HG02852 (cell line): ENCODE results near the gene MYOF.

Experiments used
- ATAC-seq: cut with Tn5 transposase; IDR thresholded peaks from one replicate; pipeline ENCODE4 v1.9.1; 2021; ENCODE audit warnings: mild to moderate bottlenecking, moderate library complexity; ENCODE audit not compliant: unreplicated experiment

Gene MYOF, protein sequence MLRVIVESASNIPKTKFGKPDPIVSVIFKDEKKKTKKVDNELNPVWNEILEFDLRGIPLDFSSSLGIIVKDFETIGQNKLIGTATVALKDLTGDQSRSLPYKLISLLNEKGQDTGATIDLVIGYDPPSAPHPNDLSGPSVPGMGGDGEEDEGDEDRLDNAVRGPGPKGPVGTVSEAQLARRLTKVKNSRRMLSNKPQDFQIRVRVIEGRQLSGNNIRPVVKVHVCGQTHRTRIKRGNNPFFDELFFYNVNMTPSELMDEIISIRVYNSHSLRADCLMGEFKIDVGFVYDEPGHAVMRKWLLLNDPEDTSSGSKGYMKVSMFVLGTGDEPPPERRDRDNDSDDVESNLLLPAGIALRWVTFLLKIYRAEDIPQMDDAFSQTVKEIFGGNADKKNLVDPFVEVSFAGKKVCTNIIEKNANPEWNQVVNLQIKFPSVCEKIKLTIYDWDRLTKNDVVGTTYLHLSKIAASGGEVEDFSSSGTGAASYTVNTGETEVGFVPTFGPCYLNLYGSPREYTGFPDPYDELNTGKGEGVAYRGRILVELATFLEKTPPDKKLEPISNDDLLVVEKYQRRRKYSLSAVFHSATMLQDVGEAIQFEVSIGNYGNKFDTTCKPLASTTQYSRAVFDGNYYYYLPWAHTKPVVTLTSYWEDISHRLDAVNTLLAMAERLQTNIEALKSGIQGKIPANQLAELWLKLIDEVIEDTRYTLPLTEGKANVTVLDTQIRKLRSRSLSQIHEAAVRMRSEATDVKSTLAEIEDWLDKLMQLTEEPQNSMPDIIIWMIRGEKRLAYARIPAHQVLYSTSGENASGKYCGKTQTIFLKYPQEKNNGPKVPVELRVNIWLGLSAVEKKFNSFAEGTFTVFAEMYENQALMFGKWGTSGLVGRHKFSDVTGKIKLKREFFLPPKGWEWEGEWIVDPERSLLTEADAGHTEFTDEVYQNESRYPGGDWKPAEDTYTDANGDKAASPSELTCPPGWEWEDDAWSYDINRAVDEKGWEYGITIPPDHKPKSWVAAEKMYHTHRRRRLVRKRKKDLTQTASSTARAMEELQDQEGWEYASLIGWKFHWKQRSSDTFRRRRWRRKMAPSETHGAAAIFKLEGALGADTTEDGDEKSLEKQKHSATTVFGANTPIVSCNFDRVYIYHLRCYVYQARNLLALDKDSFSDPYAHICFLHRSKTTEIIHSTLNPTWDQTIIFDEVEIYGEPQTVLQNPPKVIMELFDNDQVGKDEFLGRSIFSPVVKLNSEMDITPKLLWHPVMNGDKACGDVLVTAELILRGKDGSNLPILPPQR (N-terminal part only)

GRCh38 chr10:93482145-93482834, at the start of gene MYOF:
Gene MYOF (minus strand): TSS chr10:93482334. CDS start chr10:93482194, 140 bp downstream.
- ATAC-seq = peak; percentile 74

DNA sequence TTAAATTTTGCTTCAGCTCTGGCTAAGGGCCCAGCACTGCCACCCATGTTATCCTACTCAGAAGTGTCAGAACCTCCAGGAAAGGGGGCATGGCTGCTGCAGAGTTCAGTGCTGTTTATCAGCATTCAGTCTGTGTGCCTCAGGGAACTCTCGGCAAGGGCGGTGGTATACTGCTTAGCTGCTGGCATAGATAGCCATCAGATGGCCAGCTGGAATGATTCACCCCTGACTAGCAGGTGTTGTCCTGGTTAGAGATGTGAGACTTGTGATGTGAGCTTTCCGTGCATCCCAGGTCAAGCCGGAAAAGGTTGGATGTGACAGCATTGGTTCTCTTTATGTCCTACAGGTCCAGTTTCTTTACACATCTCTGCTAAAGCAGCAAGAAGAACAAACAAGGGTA, 36.4 kb upstream of the MYOF start:
- no peak for ATAC-seq

GRCh38 chr10:93516006-93516380, 33.9 kb upstream of the MYOF start:
- no peak for ATAC-seq

GRCh38 chr10:93515071-93516005, 33.2 kb upstream of the MYOF start:
- ATAC-seq = no peak

DNA sequence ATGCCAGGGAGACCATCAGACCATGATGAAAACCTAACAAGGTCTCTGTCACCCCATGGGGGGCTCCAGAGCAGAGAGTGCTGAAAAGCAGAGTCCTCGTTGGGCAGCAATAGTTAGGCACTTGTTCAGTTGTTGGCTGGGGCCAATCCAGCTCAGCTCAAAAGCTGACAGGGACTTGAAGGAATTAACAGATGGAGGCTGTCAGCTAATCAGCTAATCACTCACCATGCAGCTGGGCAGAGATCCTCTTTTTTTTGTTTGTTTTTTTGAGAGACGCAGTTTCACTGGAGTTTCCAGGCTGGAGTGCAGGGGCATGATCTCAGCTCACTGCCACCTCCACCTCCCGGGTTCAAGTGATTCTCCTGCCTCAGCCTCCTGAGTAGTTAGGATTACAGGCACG, 32.4 kb upstream of the MYOF start:
- no peak for ATAC-seq

- ATAC-seq = no peak
These were observed 31.0 kb upstream of the MYOF start for GRCh38 chr10:93513091-93513490.

- ATAC-seq = no peak
These were observed 30.4 kb upstream of the MYOF start for GRCh38 chr10:93512565-93512964.

- ATAC-seq = no peak
These were observed 27.7 kb upstream of the MYOF start for GRCh38 chr10:93509816-93510215.

- no peak for ATAC-seq
These were observed 22.9 kb upstream of the MYOF start for GRCh38 chr10:93505075-93505474.

DNA sequence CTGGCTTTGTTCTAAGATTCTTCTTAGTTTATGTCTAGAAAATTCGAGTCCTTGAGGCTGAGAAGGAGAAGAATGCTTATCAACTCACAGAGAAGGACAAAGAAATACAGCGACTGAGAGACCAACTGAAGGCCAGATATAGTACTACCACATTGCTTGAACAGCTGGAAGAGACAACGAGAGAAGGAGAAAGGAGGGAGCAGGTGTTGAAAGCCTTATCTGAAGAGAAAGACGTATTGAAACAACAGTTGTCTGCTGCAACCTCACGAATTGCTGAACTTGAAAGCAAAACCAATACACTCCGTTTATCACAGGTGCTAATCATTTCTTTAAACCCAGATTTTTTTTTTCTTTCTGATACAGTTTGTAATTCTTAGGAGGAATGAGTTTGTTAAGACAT, 20.9 kb upstream of the MYOF start:
- peak; percentile 86 for ATAC-seq

DNA sequence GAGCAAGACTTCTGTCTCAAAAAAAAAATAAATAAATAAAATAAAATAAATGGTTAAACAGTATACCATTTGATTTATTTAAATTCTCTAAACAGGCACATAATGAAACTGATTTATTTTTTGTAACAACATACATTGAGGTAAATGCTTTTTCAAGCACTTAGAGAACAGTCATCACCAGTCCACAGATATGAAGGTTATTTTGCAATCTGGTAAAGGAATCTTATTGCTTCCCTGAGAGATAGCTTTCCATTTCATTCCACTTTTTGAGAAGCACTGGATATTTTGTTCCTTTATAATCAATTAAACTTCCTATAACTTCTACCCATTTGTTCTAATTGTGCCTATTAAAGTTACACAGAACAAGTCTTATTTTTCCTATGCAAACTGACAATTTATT, 19.5 kb upstream of the MYOF start:
- no peak for ATAC-seq

GRCh38 chr10:93498166-93498565, 16.0 kb upstream of the MYOF start:
- ATAC-seq = no peak

GRCh38 chr10:93496322-93497041, 14.3 kb upstream of the MYOF start, which contains the start of gene CEP55:
Gene CEP55 (plus strand): TSS chr10:93496612. CDS start chr10:93500052, 3,440 bp downstream.
- ATAC-seq = peak; percentile 99

GRCh38 chr10:93495654-93496321, 13.7 kb upstream of the MYOF start:
- ATAC-seq = peak; percentile 19

- ATAC-seq = no peak
These were observed 12.4 kb upstream of the MYOF start for GRCh38 chr10:93494494-93494893.

DNA sequence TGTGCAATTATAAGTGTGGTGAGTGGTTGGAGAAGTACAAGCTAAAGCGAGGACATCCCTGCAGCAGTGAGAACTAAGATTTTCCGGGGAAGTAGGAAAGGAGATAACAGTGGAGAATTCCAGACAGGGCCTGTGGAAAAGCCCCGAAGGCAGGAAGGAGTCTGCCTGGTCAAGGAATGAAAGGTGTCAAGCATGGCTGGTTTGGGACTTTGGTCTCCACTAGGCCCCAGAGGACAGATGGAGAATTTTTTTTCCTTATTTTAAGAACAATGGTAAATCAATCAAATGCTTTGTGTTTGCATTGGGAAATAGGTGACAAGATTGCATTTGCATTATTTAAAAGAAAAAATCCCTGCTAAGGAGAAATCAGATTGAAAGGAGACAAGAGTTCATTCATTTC, 11.0 kb upstream of the MYOF start:
- no peak for ATAC-seq

GRCh38 chr10:93491602-93492121, 9.5 kb upstream of the MYOF start:
- no peak for ATAC-seq

- ATAC-seq = no peak
These were observed 6.9 kb upstream of the MYOF start for GRCh38 chr10:93488956-93489528.
